Measurements from ENCODE around the gene SLC2A9. TPM values are rescaled to one million over a fixed set of nuclear protein-coding genes. Genes with fewer than 3 reads are reported as not detected.

Gene SLC2A9
- total and polyA plus RNA-seq, 9 donors = 1.2 to 10.1 (median 4.8) TPM

GRCh38 chr4:9944431-9945425, 76.6 kb downstream of the SLC2A9 start:
- H3K27ac ChIP-seq = no peak overlapping the region
- WGBS, 3 donors = 84 to 87% (median 85%) methylated on average over 13 of the region's 13 CpGs
- TF ChIP-seq CTCF (IDR thresholded peaks at IDR 0.05) (no peak), EP300 (IDR thresholded peaks at IDR 0.05) (no peak), POLR2A (IDR thresholded peaks at IDR 0.05) (no peak)
- DNase-seq = no peak
- H3K9me3 ChIP-seq = no peaks in the 10 kb centered on the region
- no peaks in the 10 kb centered on the region for H3K36me3 ChIP-seq
- H3K4me1 ChIP-seq (ENCODE audit: insufficient read depth) = no peaks in the 10 kb centered on the region
- H3K27me3 ChIP-seq = no peaks in the 10 kb centered on the region
- intact Hi-C loops (cut with DNase I) = no loop called here
- no peak overlapping the region for H3K4me3 ChIP-seq

- Histone ChIP-seq H3K27me3 (no peaks in the 10 kb centered on the region), H3K9me3 (no peaks in the 10 kb centered on the region), H3K27ac (no peak overlapping the region), H3K36me3 (no peaks in the 10 kb centered on the region), H3K4me3 (no peak overlapping the region), H3K4me1 (ENCODE audit: insufficient read depth) (no peaks in the 10 kb centered on the region)
- no peak for DNase-seq
- WGBS, 3 donors = 89 to 91% (median 90%) methylated on average over 9 of the region's 9 CpGs
- TF ChIP-seq EP300 (IDR thresholded peaks at IDR 0.05) = no peak
- no peak for TF ChIP-seq CTCF (IDR thresholded peaks at IDR 0.05)
- TF ChIP-seq POLR2A (IDR thresholded peaks at IDR 0.05) = no peak
- intact Hi-C loops (cut with DNase I) = no loop called here
Observed at GRCh38 chr4:9943761-9944160, 77.5 kb downstream of the SLC2A9 start.

- Histone ChIP-seq H3K9me3 (no peaks in the 10 kb centered on the region), H3K36me3 (no peaks in the 10 kb centered on the region), H3K27ac (no peak overlapping the region), H3K4me1 (ENCODE audit: insufficient read depth) (no peaks in the 10 kb centered on the region), H3K4me3 (no peak overlapping the region), H3K27me3 (no peaks in the 10 kb centered on the region)
- TF ChIP-seq CTCF (IDR thresholded peaks at IDR 0.05) = no peak
- no peak for DNase-seq
- intact Hi-C loops (cut with DNase I) = no loop called here
- 83 to 92% (median 91%) methylated on average over 10 of the region's 10 CpGs for WGBS, 3 donors
Observed at GRCh38 chr4:9942921-9943600, 78.2 kb downstream of the SLC2A9 start.

GRCh38 chr4:9942139-9942538, 79.2 kb downstream of the SLC2A9 start:
- Histone ChIP-seq H3K4me3 (no peak overlapping the region), H3K27ac (no peak overlapping the region), H3K9me3 (no peaks in the 10 kb centered on the region), H3K4me1 (ENCODE audit: insufficient read depth) (no peaks in the 10 kb centered on the region), H3K36me3 (no peaks in the 10 kb centered on the region), H3K27me3 (no peaks in the 10 kb centered on the region)
- DNase-seq = no peak
- WGBS, 3 donors = 89 to 94% (median 89%) methylated on average over 5 of the region's 5 CpGs
- intact Hi-C loops (cut with DNase I) = no loop called here
- no peak for TF ChIP-seq POLR2A (IDR thresholded peaks at IDR 0.05)

- TF ChIP-seq POLR2A (IDR thresholded peaks at IDR 0.05) (no peak), CTCF (IDR thresholded peaks at IDR 0.05) (no peak), EP300 (IDR thresholded peaks at IDR 0.05) (no peak)
- Histone ChIP-seq H3K4me3 (no peak overlapping the region), H3K36me3 (no peaks in the 10 kb centered on the region), H3K9me3 (no peaks in the 10 kb centered on the region), H3K27me3 (no peaks in the 10 kb centered on the region), H3K27ac (no peak overlapping the region), H3K4me1 (ENCODE audit: insufficient read depth) (no peaks in the 10 kb centered on the region)
- WGBS, 3 donors = 91 to 95% (median 93%) methylated on average over 5 of the region's 5 CpGs
- no peak for DNase-seq
- intact Hi-C loops (cut with DNase I) = no loop called here
Observed at GRCh38 chr4:9940041-9940440, 81.3 kb downstream of the SLC2A9 start.
